GM19193 (cell line): Measurements from ENCODE around the gene NR3C1.

ENCODE experiments used
- POLR2A ChIP-seq: IDR thresholded peaks from 4 replicates; pipeline ENCODE4 v1.6.1; 2011; ENCODE audit not compliant: insufficient read depth, insufficient read length; ENCODE audit errors: extremely low read depth

NR3C1 gene

DNA sequence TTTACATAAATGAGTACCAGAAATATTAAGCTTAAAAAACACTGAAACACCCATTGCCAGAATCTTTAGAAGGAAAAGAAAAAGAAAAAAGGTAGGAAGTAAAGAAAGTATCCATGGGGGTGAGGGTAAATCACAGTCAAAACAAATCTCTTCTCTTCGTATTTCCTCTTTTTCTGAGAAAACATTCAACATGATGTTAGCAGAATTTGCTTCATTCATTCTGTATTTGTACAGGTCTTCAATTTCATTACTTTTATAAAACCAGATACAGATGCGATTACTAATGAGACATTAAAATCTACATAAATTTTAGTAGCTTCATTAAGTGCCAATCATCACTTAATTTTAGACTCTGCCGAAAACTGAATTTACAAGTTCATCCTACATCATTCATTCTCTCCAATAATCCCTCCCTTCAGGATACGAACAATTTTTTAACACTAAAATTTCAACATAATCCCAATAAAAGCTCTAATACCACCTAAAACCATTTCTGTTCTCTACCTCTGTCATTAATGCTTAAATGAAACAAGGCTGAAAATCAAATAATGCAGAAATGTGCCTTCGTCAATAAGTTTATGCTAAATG, 7.0 kb downstream of the NR3C1 start:
- TF ChIP-seq POLR2A, result no peak

DNA sequence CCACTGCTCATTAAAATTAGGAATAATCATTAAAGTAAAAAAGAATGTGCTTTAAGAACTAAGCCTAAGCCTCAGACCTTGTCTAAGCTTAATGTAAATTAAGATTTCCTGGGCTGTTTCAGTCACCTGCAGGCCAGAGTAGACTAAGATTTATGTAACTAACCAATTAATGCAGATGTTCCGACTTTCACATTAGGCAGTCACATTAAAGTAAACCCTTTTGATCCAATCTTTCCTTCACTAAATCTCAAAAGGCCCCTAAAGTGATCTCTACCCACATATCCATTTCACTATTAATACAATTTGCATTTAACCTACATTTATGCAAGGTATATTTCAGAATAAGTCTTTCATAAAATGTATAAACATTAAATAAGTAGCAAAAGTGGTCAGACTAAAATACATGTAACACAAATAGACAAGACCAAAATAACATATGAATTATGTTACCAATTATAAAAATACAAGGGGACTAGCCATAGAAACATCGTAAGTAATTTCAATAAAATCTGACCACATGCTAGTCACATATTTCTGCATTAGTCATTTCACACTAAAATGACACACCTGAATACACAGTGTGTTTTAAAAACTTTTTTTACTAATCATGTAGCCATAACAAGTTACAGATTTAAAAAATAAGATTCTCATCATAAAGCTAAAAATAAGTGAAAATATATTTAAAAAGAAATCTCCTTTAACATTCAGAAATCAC, 7.7 kb downstream of the NR3C1 start:
- no peak for TF ChIP-seq POLR2A

DNA sequence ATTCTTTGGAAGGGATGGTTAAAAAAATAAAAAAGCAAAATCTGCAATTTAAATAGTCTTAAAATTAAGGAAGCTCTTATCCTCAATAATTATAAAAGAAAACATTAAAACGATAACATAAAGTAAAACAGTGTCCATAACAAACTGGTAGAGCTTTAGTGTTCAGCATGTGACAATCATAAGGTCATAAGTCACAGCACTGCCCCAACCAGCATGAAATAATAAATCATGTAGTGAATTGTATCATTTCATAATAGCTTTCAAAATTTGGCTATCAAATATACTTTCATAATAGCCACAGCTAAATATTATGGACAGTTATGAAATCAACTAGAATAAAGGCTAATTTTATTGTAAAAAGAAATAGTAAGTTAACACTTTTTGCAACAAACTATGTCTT, 10.0 kb downstream of the NR3C1 start:
- no peak for TF ChIP-seq POLR2A

DNA sequence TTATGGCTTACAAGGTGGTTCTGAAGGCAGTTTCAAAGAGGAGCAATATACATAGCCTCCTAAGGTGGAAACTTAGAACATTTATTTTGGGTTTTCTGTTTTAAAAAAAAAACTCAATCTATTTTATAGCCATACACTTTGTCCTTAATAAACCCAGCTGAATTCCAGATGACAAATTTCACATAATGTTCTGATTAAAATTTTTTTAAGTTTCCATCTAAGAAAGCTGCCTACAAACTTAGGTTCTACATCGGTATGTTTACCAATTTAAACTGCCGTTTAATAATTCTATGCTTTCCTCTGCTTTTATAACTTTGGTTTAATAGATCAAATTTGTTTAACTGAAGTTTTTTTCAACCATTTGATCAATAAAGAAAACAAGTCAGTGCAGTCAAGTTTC, 12.5 kb downstream of the NR3C1 start:
- TF ChIP-seq POLR2A, result no peak

DNA sequence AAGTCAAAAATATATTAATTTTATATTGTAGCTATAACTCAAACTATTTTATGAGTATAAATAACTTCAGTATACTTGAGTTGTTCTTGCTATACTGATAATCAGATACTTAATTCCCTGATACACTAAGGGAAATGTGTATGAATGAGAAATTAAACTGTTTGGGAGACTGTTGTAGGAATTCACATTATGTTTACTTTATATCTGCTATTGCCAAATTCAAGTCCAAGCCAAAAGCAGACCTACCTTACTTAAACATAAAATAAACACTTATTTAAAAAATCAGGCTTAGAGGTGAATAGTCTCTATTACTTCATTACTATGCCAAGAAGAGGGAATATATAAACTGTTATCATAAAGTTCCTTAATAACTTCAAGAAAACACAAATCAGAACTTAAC, 13.2 kb downstream of the NR3C1 start:
- no peak for TF ChIP-seq POLR2A

DNA sequence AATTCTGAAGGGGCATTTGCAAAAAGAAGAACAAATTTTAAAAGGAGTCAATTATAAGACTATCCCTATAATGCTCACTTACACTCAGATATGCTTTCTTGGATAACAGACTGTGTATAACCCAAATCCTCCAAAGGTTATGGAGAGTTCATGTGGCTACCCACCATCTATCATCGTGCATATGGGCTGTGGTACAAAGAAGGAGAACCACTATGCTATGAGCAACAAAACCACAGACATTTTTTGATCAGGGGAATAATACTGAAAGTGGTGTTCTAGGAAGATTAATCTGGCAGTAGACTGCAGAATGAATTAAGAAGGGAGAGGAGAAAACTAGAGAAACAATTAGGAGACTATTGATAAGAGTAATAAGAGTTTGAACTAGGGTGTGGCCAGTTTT, 16.8 kb downstream of the NR3C1 start:
- TF ChIP-seq POLR2A, result no peak

DNA sequence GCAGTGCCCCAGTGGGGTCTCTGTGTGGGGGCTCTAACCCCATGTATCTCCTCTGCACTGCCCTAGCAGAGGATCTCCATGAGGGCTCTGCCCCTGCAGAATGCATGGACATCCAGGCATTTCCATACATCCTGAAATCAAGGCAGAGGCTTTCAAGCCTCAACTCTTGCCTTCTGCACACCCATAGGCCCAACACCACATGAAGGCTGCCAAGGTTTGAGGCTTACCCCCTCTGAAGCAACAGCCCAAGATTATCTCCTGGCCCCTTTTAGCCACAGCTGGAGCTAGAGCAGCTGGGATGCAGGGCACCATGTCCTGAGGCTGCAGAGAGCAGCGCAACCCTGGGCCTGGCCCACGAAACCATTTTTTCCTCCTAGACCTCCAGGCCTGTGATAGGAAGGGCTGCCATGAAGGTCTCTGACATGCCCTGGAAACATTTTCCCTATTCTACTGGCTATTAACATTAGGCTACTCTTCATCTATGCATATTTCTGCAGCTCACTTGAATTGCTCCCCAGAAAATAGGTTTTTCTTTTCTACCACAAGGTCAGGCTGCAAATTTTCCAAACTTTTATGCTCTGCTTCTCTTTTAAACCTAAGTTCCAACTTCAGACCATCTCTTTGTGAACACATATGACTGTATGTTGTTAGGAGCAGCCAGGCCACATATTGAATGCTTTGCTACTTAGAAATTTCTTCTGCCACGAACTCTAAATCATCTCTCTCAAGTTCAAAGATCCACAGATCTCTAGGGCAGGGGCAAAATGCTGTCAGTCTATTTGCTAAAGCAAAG, 18.4 kb downstream of the NR3C1 start:
- no peak for TF ChIP-seq POLR2A

DNA sequence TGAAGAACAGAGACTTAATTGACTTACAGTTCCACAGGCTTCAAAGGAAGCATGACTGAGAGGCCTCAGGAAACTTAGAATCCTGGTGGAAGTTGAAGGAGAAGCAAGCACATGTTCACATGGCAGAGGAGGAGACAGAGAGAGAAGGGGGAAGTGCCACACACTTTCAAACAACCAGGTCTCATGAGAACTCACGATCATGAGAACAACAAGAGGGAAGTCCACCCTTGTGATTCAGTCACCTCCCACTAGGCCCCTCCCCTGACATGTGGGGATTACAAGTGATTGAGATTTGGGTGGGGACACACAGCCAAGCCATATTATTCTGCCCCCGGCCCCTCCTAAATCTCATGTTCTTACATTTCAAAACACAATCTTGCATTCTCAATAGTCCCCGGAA, 19.5 kb downstream of the NR3C1 start:
- no peak for TF ChIP-seq POLR2A

DNA sequence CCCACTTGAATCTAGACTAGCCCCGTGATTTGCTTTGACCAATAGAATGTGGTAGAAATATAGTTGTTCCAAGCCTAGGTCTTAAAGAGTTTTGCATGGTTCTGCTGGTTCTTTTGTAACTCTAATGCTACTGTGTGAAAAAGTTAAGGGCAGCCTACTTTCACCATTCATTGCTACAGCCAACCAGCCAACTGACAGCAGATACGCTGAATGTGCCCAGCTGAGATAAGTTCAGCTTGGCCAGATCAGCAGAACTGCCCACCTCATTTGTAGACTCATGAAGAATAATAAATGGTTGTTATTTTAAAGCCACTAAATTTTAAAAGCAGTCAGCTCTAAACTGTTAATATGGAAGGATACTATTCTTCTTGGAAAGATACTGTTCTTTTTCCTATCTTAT, 23.9 kb downstream of the NR3C1 start:
- no peak for TF ChIP-seq POLR2A

DNA sequence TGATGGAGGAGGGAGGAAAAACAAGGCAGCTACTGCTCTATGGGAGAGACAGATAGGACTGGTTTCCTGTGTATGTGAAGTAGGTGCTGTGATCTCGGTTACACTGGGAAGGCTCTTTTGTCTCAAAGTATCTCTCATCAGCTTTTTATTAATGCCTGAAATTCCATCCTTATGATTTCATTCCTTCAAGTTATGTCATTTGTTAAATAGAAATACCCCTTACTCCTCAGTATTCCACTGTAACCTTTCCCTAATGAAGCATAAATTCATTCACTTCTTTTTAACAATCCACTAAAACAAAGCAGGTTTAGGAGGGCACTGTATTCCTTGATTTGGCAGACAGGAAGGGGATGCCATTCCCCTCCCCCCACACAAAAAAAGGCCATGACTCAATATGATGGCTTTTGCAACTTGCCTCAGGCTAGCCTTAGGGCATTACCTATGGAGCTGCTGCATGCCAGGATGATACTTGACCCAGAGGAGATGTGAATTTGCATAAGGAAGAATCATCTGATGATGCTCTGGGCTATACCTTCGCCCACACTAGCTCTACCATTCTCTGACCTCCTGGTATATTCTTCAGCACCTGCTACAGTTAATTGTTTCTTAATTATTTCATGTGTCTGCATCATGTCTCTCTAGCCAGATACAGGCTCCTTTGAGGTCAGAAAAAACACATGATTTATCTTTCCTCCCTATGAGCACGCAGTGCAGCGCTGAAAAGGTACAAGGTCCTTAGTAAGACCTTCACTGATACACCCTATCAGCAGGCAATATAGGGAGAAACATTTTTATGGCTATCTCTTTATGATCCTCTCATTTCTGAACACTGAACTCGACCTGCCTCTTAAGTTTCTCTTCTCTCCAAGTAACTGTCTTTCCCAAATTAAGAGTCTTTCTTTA, 26.3 kb downstream of the NR3C1 start:
- TF ChIP-seq POLR2A, result no peak

DNA sequence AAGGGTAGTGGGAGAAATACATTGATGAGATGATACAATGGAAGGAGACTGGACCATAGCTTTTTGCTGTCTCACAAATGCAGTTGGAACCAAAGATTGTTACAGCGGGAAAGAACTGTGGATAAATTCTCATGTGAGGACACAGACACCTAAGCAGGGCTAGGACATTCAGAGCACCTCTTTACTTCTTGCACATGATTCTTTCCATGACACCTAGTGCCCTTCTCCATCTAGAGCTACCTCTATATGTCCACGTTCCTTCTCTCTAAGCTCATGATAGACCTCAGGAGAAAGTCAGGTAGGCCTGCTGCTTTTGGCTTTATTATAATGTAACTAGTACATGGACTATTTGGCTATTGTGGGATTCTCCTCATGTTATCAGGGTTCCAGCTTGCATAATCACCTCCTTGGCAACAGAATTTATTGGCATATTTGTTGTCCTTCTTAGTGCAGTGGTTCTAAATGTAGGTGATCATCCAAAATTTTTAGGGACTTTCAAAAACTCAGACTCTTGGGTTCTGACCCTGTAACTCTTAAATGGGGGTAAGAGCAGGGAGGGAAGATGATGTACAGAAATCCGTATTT, 27.2 kb downstream of the NR3C1 start:
- TF ChIP-seq POLR2A, result no peak

DNA sequence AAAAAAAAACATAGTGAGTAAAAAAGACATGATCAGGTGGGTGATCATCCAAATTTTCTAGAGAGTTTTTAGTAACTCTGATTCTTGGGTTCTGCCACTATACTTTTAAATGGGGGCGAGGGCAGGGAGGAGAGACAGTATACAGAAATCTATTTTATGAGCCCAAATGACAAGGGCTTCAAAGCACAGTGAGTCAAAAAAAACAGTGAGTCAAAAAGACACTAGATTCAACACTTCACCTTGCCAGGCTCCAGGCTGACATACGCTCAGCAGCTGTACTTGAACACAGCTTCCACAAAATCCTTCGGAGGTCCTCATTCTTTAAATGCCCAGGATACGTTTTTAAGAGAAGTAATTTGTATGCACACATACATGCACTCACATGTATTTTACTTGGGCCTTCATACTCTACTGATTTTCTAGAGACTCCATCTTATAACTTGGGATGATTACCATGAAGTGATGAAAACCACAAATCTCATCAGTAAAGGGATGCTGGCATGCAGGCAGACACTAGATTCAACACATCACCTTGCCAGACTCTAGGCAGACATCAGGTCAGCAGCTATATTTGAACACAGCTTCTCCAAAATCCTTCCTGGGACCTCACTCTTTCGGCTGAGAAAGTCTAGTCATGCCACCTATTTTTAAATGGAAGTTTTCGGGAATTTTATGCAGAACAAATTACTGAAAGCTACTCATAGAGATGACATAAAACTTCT, 28.8 kb downstream of the NR3C1 start:
- TF ChIP-seq POLR2A, result no peak

DNA sequence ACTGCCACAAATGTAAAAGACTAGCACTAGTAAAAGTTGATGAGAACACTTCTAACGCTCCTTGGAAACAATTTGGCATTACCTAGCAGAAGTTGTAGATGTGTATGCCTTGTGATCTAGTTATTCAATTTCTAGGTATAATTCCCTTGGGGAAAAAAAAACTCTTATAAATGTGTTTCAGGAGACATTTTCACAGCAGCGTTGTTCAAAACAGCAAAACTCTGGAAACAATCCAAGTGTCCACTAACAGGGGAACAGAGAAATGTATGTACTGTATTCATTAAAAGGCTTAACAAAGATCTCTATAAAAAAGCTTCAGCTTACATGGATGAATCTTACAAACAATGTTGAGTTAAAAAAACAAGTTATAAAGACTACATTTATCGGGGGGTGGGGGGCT, 30.4 kb downstream of the NR3C1 start:
- TF ChIP-seq POLR2A, result no peak
